Measurements from ENCODE around the gene C5orf63. TPM values are rescaled to one million over a fixed set of nuclear protein-coding genes. Genes with fewer than 3 reads are reported as not detected.

C5orf63 gene
- total RNA-seq, 2 experiments from 2014 or later = 9.5 TPM

DNA sequence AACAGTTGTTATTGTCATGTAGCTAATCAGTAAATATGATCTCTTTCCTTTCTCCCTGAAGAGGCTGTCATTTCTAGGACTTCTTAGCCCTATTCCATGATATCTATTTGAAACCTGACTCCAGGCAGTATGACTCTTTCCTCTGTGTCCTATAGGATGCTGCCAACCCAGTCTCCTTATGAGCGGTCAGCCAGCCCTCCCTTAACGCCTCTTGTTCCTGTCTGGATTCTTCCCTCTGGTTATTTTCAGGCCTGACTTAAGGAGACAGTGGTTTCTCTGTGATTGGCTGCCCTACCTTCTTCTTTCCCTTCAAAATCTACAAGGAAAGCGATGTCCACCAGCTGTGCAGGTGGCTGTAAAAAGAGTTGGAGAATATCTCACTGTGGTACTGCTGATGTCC lies 19.4 kb upstream of the C5orf63 start:
- ATAC-seq (no peak), DNase-seq (no peak)
- Mint-ChIP-seq H3K36me3 (ENCODE audit: low read depth) (no peaks in the 10 kb centered on the region), H3K27me3 (no peaks in the 10 kb centered on the region), H3K4me1 (ENCODE audit: low read depth) (peaks cover 10% of the 10 kb centered on the region), H3K27ac (no peak overlapping the region), H3K9me3 (no peaks in the 10 kb centered on the region), H3K4me3 (no peak overlapping the region)
- TF ChIP-seq, protein P1, sequence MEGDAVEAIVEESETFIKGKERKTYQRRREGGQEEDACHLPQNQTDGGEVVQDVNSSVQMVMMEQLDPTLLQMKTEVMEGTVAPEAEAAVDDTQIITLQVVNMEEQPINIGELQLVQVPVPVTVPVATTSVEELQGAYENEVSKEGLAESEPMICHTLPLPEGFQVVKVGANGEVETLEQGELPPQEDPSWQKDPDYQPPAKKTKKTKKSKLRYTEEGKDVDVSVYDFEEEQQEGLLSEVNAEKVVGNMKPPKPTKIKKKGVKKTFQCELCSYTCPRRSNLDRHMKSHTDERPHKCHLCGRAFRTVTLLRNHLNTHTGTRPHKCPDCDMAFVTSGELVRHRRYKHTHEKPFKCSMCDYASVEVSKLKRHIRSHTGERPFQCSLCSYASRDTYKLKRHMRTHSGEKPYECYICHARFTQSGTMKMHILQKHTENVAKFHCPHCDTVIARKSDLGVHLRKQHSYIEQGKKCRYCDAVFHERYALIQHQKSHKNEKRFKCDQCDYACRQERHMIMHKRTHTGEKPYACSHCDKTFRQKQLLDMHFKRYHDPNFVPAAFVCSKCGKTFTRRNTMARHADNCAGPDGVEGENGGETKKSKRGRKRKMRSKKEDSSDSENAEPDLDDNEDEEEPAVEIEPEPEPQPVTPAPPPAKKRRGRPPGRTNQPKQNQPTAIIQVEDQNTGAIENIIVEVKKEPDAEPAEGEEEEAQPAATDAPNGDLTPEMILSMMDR (IDR thresholded peaks at IDR 0.05) = no peak
- ChIA-PET POLR2A (no interaction called here), CTCF (no interaction called here)
- intact Hi-C loops (cut with micrococcal nuclease) = no loop called here

DNA sequence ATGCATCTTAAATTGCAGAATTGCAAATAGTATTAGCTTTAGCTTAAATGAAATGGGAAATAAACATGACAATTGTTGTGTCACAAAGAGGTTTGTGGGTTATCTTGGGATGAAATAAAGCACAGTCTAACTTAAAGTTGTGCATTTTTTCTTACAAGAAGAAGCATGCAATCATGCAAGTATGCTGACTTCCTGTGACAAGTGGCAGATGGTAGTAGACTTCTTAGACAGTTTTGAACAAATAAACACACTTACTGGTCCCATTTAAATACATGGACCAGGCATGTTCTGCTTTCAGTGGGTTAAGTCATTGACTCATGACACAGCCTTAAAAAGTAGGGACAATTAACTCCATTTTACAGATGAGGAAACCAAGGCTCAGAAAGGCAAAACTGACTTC lies 15.9 kb upstream of the C5orf63 start:
- ChIA-PET POLR2A (no interaction called here), CTCF (interaction anchor here (0.7 kb wide), 1 partner anchor 16 kb away, joined by 3 read pairs; the partner anchor contains the start of gene C5orf63)
- TF ChIP-seq, protein P1 (IDR thresholded peaks at IDR 0.05) = no peak
- DNase-seq (no peak), ATAC-seq (no peak)
- H3K27me3 Mint-ChIP-seq = no peaks in the 10 kb centered on the region
- intact Hi-C loops (cut with micrococcal nuclease) = no loop called here
- H3K36me3 Mint-ChIP-seq (ENCODE audit: low read depth) = no peaks in the 10 kb centered on the region
- H3K4me1 Mint-ChIP-seq (ENCODE audit: low read depth) = peaks cover 9% of the 10 kb centered on the region
- no peaks in the 10 kb centered on the region for H3K9me3 Mint-ChIP-seq
- H3K27ac Mint-ChIP-seq = no peak overlapping the region
- H3K4me3 Mint-ChIP-seq = no peak overlapping the region

DNA sequence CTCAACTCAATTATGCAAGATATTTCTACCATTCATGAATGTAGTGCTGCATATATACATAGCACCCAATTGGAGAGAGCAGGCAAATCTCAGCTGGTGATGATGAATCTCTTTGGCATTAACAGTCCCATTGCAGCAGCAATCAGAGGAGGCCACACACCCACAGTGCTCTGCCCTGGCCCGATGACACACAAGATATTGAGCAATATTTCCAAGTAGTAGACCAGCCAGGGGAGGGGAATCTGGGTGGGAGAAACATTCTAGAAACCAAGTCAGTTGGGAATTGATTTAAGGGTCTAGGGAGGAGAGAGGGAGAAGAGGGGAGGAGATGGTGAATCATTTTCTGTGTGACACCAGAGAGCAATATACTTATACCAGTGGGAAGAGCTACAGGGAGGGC lies 14.9 kb upstream of the C5orf63 start:
- ChIA-PET CTCF (no interaction called here), POLR2A (no interaction called here)
- peaks cover 9% of the 10 kb centered on the region for H3K4me1 Mint-ChIP-seq (ENCODE audit: low read depth)

DNA sequence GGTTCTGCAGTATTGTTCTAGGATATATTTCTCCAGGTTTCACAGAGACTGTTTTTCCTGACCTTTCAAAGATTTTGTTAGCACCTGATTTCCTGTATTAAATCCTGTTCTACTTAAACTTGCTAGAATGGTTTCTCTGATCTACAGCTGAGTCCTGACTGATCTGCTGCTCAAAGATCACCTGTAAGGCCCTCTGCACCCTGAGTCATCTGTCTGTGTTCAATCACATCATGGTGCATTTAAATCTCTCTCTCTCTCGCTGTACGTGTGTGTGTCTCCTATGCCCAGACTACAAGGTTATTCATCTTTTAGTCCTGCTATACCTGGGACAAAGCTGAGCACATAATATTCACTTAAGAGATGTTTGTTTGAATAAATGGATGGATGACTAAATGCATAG lies 13.3 kb upstream of the C5orf63 start:
- no peaks in the 10 kb centered on the region for H3K36me3 Mint-ChIP-seq (ENCODE audit: low read depth)
- H3K27me3 Mint-ChIP-seq = no peaks in the 10 kb centered on the region
- TF ChIP-seq, protein P1 (IDR thresholded peaks at IDR 0.05) = no peak
- H3K4me1 Mint-ChIP-seq (ENCODE audit: low read depth) = peaks cover 9% of the 10 kb centered on the region
- no peak for ATAC-seq
- POLR2A ChIA-PET = interaction anchor here (1.4 kb wide), 1 partner anchor 11 kb away, joined by 3 read pairs; no protein-coding TSS in a partner anchor
- H3K9me3 Mint-ChIP-seq = no peaks in the 10 kb centered on the region
- intact Hi-C loops (cut with micrococcal nuclease) = no loop called here
- no peak overlapping the region for H3K27ac Mint-ChIP-seq
- H3K4me3 Mint-ChIP-seq = no peak overlapping the region
- no peak for DNase-seq
- CTCF ChIA-PET = no interaction called here

More for the DNA sequence above, 14.9 kb upstream of the C5orf63 start:
- no peak overlapping the region for H3K4me3 Mint-ChIP-seq
- intact Hi-C loops (cut with micrococcal nuclease) = no loop called here
- TF ChIP-seq, protein P1 (IDR thresholded peaks at IDR 0.05) = no peak
- DNase-seq (no peak), ATAC-seq (no peak)
- no peaks in the 10 kb centered on the region for H3K36me3 Mint-ChIP-seq (ENCODE audit: low read depth)
- H3K9me3 Mint-ChIP-seq = no peaks in the 10 kb centered on the region
- H3K27me3 Mint-ChIP-seq = no peaks in the 10 kb centered on the region
- H3K27ac Mint-ChIP-seq = no peak overlapping the region

DNA sequence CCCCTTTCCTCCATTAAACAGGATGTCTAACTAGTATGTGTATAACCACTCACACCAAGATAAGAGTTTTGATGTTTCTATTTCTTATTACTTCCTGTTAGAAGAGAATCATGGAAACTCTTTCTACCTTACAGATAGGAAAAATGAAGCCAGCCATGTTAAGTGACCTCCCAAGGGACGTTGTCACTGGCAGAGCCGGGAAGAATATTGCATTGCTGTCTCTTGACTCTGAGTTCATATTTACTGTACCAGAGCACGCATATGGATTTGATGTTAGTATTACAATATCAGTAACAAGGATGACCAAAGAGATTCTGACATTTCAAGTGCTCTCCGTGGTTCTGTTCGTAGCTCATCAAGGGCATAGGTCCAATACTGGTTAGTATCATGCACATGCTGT lies 12.5 kb upstream of the C5orf63 start:
- Mint-ChIP-seq H3K27ac (no peak overlapping the region), H3K4me1 (ENCODE audit: low read depth) (peaks cover 9% of the 10 kb centered on the region), H3K9me3 (no peaks in the 10 kb centered on the region), H3K36me3 (ENCODE audit: low read depth) (no peaks in the 10 kb centered on the region), H3K27me3 (no peaks in the 10 kb centered on the region), H3K4me3 (no peak overlapping the region)
- no peak for ATAC-seq
- intact Hi-C loops (cut with micrococcal nuclease) = no loop called here
- CTCF ChIA-PET = no interaction called here
- POLR2A ChIA-PET = no interaction called here
- TF ChIP-seq, protein P1 (IDR thresholded peaks at IDR 0.05) = no peak
- DNase-seq = no peak

All from activated CD8-positive, alpha-beta T cell treated with anti-CD3 and anti-CD28 coated beads for 36 hours (primary cell).